ENCODE results near the gene LRRC55.

LRRC55 gene
- total RNA-seq, result 0 reads per million in 4 experiments

DNA sequence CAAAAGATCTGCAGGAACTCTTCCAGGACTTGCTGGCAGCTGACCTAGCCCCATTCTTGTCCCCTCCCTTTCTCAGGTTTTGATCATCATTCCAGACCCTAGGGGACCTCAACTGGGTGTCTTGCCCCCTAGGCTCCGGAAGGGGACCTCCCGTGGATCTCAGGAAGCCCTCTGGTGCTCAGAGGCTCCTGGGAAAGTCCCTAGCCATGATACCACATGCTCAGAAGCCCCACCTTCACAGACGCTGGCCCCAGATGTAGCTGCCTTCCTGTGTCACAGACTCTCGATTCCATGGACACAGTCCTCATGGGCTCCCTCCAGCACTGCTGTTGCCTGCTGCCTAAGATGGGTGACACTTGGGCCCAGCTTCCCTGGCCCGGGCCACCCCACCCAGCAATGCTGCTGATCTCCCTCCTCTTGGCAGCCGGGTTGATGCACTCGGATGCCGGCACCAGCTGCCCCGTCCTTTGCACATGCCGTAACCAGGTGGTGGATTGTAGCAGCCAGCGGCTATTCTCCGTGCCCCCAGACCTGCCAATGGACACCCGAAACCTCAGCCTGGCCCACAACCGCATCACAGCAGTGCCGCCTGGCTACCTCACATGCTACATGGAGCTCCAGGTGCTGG lies at the start of gene LRRC55:
TSS of gene LRRC55 (plus strand) at position 276 of the 628 bp plus-strand sequence. CDS start at position 346, 70 bp downstream.
- DNase-seq, result no peak

DNA sequence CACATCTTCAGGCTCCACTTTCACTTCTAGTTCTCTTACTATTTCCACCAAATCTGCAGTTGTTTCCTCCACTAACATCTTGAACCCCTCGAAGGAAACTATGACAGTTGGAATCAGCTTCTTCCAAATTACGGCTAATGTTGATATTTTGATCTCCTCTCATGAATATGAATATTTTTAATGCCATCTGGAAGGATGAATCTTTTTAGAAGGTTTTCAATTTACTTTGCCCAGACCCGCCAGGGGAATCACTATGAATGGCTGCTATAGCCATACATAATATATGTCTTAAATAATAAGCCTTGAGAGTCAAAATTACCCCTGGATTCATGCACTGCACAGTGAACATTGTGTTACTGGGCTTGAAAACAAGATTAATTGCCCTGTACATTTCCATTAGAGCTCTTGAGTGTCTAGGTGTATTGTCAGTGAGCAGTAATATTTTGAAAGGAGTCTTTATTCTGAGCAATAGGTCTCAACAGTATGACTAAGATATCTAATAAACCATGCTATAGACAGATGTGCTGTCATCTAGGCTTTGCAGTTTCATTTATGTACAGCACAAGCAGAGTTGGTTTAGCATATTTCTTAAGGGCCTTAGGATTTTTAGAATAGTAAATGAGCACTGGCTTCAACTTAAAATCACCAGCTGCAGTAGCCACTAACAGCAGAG lies 48.3 kb upstream of the LRRC55 start:
- DNase-seq, result no peak

DNA sequence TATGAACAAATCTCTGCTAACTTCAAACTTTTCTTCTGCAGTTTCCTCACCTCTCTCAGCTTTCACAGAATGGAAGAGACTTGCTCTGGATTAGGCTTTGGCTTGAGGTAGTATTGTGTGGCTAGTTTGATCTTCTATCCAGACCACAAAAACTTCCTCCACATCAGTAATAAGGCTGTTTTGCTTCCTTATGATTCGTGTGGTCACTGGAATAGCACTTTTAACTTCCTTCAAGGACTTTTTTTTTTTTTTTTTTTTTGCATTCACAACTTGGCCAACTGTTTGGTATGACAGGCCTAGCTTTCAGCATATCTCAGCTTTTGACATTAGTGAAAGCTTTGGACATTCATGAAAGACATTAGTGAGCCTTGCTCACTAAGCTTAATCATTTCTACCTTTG lies 47.5 kb upstream of the LRRC55 start:
- DNase-seq, result no peak

GRCh38 chr11:57135020-57135751 lies 46.6 kb upstream of the LRRC55 start:
- DNase-seq, result no peak

GRCh38 chr11:57140568-57140967 lies 41.2 kb upstream of the LRRC55 start:
- no peak for DNase-seq

GRCh38 chr11:57143459-57143858 lies 38.3 kb upstream of the LRRC55 start:
- DNase-seq, result no peak

DNA sequence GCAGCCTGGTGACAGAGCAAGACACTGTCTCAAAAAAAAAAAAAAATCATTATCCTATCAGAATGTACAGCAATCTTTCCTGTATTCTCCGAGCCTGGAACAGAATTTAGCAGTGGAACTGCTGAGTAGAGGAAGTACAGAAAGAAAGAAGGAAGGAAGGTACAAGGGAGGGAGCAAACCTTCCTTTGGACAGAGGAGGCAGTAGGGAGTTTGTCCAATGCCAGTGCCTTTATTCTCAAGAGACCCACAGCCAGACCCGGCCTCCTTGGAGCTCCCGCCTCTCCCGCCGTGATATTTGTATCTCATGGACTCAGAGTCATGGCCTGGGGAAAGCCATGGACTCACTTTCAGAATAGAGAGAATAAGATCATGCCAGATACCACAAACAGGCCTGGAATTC lies 37.7 kb upstream of the LRRC55 start:
- DNase-seq, result no peak

GRCh38 chr11:57144531-57145320 lies 37.0 kb upstream of the LRRC55 start:
- no peak for DNase-seq

- DNase-seq, result no peak
These were observed 35.5 kb upstream of the LRRC55 start for GRCh38 chr11:57146301-57146700.

GRCh38 chr11:57148621-57149020 lies 33.1 kb upstream of the LRRC55 start:
- DNase-seq, result no peak

GRCh38 chr11:57150454-57150917 lies 31.3 kb upstream of the LRRC55 start:
- DNase-seq, result no peak

DNA sequence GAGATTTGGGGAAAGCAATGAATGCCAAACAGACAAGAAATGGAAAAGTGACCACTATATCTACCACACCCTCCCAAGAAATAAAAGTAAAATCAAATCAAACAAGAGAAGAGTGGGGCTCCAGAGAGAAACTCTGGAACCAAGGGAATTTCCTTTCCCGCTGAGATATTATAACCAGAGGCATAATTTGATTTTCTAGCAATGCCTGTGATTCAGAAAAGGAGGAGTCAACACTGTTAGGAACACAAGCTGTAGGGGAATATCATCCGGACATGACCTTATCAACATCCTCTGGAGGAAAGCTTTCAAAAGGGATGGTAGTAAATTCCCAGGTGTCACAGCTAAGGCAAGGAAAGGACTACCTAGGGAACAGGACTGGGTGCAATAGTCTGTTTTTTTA lies 29.6 kb upstream of the LRRC55 start:
- no peak for DNase-seq

- no peak for DNase-seq
These were observed 28.3 kb upstream of the LRRC55 start for GRCh38 chr11:57153448-57153847.

GRCh38 chr11:57154739-57155138 lies 27.0 kb upstream of the LRRC55 start:
- no peak for DNase-seq

GRCh38 chr11:57155400-57155799 lies 26.4 kb upstream of the LRRC55 start:
- no peak for DNase-seq

DNA sequence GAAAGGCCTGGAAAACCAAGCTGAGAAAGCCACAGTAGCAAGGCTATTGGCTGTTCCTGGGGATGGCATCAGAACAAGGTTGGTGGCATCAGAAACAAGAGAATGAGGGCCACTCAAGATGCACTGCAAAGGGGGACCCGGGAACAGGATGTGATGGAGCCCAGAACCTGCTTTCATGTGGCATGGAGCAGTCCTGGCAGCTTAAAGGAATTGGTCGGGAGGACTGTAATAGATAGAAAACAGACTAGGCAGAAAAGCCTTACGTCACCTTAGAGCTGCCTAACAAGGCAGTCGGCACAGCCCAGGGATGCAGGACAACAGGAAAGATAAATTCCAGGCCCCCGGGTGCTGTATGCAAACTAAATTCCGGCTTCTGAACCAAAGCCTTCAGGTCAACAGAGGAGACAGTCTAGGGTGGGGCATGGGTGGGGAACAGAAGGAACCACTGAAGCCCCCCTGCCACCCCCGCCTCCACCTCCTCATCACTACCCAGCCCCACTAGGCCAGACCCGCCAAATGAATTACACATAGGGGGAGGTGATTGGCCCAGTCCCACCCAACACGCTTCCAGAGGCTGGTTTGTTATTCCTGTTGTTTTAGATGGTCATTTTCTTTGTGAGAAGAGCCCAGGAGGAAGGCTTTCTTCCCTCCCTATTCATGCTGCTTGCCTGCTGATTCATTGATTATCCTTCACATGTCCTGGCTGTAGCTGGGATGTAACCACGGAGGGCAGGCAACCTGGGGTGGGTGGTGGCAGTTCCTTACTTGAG lies 25.7 kb upstream of the LRRC55 start:
- DNase-seq, result no peak

GRCh38 chr11:57156928-57157327 lies 24.8 kb upstream of the LRRC55 start:
- DNase-seq, result no peak

DNA sequence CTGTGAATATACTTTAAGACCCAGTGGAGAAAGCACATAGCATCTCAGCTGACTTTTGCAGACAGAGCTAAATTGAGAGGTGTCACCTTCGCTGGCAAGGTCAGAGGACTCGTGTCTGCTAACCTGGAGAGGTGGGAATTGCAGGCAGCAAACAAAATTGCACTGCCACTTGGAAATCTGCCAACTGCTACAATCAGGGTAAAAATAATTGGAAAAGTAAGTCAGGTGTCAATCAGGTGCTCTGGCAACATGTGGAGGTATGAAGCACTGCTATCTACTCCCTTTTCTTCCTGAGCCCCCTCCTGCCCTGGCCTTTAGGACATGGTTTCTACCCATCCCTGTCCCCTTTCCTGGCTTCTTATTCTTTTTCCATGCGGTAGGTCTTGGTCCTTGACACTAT lies 24.1 kb upstream of the LRRC55 start:
- no peak for DNase-seq

DNA sequence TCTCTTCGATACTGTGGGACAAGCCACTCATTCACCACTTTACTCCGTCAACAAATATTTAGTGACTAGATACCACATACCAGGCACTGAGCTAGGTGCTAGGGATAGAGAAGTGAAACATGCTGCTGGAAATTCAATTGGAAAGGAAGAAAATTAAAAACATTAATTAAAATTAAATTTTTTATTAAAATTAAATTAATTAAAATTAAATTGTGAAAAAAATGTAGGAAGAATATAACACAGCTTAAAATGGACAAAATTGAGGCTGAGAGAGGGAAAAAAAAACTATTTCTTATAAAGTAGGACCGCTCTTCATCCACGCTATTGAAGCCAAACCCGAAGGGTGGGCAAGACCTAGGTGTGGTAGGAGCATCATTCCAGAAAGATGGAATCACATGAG lies 23.6 kb upstream of the LRRC55 start:
- DNase-seq, result no peak

DNA sequence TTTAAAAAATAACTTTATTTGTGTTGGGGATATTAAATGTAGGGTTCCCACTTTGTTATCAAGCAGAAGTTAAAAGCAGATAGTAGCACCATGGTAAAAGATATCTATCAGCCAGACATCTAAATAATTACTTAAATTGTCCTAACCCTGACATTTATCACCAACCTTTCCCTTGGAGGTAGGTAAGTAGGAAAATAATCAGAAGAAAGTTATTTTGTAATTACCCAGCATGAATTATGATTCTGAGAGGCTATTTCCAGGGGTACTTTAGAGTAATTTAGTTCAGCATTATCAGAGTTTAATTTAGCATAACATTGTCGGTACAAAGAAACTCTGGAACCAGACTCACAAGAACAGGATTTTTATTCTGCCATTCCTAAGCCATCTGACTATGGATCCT lies 23.2 kb upstream of the LRRC55 start:
- no peak for DNase-seq

- DNase-seq, result no peak
These were observed 21.1 kb upstream of the LRRC55 start for GRCh38 chr11:57160665-57161064.

- DNase-seq, result no peak
These were observed 20.4 kb upstream of the LRRC55 start for GRCh38 chr11:57161351-57161750.
